ENCODE data around the gene PRKCB.

Gene PRKCB

DNA sequence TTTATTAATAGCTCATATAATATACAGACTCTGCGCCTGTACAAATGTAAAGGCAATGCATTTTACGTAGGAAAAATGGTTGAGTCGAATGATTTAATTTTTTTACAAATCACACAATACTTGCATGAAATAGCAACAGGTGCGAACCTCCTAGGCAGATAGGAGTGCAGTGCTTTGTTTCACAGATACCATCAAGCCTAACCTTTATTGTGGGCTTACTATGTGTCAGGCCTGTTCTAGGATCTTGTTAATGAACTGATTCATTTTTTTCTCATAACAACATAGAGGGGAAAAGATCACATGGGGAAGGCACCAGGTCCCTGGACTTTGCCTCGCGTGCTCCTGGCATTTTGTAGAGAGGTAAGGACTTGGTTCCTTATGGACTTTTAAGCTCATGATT is 107.8 kb downstream of the PRKCB start:
- DNase-seq = no peak

DNA sequence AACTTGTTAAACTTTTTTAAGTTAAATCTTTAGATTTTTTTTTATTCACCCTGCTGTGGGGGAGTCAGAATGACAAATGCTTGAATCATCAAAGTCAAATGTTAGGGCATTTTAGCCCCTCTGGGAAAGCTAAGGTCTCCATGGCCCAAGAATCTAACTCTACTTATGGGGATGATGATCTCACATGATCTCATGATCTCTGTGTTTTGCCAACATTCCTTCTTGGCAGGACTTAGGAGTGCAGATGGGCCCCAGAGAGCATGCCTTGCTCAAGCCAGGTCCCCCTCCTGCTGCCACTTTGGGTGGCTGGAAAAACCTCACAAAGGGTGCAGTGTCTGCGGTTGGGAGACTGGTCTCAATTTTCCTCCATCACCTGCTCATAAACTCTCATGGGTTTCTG is 108.6 kb downstream of the PRKCB start:
- DNase-seq = no peak

DNA sequence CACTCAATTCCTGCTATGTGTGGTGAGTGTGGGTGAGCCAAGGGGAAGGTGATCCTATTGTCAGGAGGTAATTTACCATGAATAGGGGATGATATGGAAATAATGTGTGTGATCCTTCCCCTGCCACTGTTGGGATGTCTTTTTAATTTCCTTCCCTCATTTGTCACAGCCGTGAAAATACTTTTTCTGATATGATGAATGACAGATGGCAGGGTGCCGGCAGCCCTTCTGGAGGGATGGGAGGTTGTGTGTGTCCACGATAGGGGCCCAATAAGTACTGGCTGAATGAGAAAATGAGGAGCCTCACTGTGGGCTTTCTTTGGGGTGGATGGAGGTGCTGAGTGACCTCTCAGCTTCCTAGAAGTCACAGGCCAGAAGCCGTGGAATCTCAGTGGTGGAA is 109.5 kb downstream of the PRKCB start:
- no peak for DNase-seq

DNA sequence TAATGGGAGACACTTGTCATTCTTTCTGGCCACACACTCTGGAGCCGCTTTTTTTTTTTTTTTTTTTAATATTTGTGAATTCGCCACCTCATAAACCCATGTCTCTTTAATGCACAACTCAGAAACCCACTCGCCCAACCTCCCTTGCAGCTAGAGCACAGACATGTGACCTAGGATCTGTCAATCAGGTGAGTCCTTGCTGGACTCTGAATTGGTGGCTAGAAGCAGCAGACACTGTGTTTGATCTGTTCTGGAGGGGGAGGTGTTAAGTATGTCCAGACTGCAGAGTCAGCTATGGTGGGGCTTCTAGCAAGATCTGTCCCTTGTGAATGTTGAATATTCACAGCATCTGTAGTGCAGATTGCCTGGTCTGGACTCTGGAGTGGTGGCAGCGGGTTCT is 112.1 kb downstream of the PRKCB start:
- no peak for DNase-seq

DNA sequence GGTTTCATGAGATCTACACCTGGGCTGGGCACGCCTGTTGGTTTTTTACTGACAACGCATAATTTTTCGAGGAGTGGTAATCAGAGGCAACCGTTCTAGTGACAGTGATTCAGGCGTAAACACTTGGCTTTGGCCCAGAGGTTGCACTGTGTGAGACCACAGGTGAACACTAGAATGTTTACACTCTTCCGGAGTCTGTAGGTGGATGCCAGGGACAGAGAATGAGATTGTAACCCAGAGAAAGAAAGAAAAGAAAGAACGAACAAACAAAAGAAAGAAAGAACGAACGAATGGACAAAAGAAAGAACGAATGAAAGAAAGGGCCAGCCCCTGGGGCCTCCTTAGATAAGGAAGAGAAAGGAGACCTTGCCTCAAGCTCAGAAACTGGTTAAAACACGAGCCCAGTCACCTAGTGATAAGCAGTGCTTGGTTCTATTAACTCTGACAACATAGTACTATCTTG is 113.2 kb downstream of the PRKCB start:
- DNase-seq = no peak

DNA sequence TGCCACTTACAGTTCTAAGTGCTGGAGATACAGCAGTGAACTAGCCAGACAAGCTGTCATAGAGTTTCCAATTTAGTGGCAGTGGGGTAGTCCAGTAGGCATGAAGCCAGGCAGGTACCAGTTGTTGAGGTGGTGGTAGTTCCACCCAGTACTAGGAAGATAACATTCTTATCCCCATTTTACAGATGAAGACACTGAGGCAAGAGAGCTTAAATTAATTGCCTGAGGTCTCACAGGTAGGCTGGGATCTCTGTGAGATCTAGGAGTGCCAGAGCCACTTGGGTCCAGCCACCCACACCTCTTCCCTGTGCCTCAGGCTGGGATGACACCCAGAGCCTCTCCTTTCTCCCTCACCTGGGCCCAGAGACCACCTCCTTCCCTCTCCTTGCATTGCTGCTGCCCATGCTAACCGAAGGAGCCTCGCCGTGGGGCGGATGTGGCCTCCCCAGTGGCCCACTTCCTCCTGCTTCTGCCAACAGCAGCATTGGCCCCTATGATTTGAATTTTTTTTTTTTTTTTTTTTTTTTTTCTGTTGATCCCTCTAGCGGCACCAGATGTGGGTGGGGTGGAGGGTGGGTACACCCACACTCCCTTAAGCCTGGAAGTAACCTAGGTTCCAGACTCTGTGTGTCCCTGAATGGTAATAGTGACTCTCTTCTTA is 114.0 kb downstream of the PRKCB start:
- no peak for DNase-seq

DNA sequence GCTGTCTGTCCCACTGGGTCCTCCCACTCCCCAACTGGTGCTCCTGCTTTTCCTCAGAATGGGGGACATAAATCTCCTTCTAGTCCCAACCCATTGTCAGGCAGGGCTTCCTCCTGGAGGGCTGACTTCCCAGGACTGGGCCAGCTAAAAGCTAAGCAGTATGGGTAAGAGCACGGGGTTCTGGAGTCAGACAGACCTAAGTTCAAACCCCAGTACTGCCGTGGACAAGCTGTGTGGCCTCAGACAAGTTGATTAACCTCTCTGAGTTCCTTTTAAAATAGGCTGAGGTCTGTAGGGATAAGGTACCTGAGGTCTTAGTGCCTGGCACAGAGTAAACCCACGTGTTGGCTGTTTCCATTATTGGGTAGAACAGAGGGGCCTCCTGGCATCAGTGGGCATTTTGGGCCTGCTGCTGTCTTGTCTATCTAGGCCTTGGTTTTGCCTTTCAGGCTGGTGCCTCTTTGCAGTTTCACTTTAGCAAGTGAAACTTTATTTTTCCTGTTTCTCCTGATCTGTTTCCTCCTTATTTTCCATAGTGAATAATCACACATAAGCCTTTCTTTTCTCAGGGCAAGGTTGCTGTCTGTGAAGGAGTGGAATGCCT is 114.6 kb downstream of the PRKCB start:
- DNase-seq = no peak

DNA sequence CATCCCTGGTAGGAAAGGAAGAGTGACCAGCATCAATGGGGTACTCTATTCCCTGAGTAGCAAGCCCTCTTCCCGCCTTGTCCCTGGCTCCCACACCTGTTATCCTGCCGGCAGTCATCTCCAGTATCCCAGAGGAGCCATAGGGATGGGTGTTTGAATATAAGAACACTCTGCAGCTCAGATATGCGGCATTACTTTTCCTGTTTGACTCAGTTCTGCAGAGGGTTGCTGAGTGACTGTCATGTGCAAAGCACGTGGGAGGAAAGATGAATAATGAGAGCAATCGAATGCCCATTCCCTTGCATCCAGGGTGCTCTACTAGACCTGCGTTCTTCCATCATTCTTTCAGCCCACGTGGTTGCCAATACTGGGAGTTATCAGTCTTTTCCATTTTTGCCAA is 115.1 kb downstream of the PRKCB start:
- no peak for DNase-seq

DNA sequence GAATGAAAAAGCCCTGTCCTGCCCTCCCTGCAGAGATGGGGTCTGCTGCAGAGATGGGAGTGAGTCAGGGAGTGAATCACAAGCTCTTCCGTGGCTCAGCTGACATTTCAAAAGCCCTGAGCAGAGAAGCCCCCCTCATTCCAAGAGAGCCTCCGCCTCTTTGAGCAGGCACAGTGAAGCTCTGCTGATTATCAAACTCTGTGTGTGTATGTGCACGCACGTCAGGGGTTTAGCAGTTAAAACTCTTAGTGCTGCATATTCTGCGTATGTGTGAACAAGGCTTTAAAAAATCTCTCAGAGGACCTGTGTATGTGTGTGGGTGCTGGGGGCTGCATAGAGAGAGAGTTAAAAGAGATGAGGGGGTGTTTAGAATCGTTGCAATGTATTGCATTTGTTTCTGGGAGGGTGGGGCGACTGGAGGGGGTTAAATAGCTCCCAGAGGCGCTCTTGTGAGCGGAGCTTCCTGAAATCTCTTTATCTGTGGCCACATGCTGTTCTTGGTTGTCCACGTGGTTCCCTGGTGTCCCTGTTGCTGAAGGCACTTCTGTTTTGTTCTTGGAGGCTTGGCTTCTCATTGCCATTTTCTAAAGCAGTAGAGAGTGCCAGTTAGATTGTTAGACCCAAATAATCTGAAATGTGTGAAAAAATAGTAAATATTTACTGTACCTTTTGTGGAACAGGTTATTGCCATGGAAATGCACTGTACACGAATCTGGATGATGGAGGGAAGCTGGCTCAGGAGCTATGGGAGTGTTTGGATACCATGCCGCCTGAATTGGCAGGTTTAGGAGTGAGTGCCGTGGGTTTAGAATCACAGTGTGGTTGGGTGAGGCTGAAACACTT is 116.6 kb downstream of the PRKCB start:
- peak; percentile 15 for DNase-seq

DNA sequence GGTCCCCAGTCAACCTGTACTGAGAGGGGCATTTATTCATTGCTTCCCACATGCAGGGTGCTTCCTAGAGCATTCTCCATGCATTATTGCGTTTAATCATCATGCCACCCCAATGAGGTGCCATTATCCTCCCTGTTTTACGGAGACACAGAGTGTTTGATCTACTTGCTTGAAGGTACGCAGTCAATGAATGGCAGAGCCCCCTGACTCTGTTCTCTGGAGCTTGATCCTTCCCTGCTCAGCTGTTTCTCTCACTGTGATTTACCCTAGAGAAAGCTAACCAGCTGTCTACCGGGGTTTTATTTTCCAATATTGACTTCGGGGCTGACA is 117.2 kb downstream of the PRKCB start:
- DNase-seq = no peak

DNA sequence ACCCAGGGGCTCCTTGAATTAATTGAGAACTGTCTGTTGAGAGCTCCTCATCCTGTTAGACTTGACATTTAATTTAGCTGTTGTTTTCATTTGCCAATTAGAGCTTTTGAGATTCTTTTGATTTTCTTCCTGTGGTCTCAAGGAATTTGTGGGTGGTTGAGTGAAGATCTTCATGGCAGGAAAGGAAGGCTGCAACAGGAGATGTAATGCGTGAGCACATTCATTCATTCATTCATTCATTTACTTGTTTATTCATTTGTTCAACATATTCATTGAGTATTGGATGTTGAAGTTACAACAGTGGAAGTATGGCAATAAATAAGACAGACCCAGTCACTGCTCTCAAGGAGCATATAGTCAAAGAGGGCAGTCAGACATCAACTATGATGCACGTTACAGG is 117.7 kb downstream of the PRKCB start:
- DNase-seq = no peak

DNA sequence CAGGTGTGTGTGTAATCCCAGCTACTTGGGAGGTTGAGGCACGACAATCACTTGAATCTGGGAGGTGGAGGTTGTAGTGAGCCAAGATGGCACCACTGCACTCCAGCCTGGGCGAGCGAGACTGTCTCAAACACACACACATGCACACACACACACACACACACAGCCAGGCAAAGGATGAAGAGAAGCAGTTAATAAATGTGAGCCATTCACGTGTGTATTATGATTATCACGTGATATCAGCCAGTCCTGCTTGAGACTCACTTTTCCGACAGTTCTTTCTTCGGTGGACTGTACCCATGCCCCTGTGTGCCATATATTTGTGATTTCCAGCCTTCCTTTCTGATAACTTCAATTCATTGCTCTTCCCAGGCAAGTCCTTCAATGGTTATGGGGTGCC is 119.3 kb downstream of the PRKCB start:
- no peak for DNase-seq

DNA sequence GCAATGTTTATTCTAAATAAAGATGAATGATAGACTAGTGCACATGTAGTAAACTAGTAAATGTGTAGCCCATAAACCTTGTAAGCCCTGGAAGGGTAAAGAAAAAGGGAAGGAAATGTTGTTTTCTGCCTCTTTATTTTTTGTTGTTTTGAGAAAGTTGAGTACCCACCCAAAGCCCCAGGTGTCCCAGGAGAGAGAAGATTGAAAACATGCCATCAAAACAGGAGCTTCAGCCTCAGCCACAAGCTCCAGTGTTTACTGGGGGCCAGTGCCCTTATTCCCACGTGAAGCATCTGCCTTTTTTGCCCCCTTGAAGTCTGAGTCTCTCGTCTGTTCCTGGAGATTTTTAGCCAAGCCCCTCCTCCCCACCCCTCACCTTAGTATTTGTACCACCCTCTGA is 121.5 kb downstream of the PRKCB start:
- DNase-seq = no peak

DNA sequence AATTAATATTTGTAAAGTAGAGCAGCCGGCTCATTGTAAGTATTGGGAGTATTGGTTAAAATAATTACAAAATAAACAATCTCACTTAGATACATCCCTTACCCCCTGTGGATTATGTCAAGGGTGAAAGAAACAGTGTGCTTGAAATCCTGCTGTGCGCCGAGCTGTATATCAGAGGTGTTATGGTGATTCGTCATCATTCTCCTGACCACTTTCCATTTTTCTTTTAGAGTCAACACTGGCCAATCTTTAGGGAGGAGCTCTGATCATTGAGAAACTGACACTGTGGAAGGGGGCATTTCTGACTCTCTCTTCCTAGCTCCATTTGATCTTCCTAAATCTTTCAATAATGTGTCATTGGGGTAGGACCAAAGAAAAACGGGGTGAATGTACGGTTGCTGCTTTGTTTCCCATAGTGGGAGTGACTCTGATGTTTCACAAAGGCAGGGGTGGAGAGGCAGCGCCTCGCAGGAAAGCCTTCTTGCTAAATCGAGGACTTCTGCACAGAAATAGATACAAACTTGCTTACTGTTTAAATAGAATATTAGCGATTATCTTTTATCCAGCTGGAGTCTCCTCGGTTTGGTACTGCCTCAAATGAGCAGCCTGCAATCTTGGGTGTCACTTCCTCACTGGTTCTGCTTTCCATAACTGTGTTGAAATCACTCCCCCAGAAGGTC is 123.4 kb downstream of the PRKCB start:
- DNase-seq = no peak

DNA sequence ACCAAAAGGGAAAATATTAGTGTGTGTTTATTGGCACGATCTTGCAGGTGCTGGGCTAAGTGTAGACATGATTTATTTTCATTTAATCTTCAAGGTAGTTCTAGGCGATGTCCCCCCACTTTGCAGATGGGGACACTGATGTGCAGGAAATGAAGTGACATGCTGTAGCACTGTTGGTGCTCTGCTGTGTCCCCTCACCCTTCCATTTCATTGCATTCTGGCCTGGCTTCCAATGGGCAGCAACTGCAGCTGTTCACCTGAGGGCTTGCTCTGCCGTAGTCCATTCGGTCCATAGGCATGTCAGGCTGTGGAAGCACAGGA is 123.9 kb downstream of the PRKCB start:
- no peak for DNase-seq

DNA sequence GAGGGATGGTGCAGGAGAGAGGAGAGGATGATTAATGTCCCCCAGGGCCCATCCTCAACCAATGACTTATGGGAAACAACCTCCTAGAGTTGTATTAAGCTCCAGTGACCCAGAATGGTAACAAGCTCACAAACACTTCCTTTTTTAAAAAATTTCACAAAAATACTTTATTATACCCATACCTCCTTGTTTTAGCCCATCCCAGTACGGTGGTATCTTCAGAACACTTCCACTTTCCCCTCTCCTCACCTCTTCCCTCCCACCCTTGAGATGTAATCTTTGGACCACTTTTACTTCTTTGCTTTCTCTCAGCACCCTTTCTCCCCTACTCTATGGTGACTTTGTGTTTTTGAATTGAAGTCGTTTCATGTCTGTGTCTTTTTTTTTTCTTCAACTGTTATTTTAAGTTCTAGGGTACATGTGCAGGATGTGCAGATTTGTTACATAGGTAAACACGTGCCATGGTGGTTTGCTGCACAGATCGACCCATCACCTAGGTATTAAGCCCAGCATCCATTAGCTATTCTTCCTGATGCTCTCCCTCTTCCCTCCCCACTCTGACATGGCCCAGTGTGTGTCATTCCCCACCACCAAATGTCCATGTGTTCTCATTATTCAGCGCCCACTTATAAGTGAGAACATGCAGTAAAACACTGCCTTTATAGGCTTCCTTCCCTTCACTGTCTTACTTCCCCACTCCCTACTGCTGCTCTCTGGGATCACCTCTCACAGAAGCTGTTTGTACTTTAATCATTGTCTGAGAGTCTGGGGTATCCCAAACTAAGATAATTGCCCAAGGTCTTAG is 124.5 kb downstream of the PRKCB start:
- DNase-seq = no peak

DNA sequence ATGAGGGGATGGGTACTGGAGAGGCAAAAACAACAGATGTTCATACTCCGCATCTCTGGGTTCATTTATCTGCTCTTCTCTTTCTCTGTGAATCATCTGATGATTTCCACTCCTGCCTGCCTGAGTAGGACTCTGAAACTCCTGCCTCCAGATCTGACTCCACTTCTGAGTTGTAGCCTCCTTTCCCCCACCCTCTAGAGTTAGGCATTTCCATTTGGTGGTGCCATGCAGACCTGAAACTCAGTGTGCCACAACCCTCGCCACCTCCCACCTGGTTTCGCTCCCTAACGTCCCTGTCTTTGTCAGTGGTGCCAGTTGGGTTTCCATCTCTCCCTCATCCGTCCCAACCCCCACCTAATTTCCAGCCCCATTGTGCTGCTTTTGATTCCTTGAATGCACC is 126.2 kb downstream of the PRKCB start:
- no peak for DNase-seq

DNA sequence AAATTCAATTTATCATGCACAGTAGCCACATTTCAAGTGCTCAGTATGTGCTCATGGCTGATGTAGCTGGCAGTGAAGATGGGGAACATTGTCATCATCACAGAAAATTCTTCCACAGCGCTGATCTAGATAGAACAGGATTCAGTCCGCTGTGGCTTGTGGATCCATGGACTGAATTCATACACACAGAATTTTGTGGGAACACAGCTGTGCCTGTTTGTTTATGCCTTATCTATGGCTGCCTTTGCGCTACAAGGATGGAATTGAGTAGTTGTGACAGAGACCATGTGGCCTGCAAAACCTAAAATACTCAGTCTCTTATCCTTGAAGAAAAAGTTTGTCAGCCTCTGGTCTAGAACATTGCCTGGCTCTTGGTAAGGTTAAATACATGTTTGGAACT is 128.4 kb downstream of the PRKCB start:
- DNase-seq = no peak

DNA sequence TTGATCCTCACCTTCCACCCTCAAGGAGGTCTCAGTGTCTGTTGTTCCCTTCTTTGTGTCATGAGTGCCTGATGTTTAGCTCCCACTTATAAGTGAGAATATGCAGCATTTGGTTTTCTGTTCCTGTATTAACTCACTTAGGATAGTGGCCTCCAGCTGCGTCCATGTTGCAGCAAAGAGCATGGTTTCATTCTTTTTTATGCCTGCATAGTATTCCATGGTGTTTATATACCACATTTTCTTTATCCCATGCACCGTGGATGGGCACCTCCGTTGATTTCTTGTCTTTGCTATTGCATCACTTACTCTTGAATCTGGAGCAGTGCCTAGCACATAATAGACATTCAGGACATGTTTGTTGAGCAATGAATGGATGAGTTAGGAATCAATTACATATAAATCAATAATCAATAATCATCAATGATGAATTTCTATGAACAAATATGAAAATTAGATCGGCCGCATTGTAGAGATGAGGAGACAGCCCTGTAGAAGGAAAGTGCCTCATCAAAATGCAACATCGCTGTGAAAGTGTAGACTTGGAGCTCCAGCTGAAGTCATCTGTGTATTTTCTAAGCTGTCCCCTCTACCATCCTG is 129.5 kb downstream of the PRKCB start:
- DNase-seq = no peak

DNA sequence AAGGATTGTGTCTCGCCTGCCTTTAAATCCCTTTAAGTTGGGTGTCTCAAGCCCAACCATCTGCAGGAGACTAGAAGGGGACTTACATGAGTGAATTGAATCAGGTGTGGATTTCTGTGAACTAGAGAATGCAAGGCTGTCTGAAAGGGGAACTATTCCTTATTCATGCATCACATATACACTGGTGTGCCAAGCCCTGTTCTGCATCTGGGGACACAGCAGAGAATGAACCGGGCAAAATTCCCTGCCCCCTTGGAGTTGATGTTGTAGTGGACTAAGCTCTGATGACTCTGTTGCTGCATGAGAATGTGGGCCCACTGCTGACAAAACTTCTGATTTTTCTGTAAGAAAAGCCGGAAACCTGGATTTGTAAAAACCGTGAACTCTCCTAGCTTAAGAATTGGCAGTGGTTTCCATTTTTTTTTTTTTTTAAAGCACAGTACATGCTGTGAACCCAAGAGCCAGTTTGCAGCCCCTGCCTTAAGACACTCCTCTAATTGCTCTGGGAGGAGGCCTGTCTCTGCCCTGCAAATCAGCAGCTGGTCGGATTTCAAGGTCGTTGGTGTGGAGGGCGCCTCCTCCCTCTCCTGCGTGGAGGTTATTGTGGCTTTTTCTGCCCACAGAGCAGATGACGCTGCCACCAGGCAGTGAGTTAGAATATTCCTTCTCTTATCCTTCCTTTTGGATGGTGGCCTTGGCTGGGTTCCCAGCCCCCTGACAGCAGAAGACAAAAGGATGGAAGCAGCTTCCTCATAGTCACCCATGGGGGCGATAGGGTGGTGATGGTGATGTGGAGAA is 131.0 kb downstream of the PRKCB start:
- no peak for DNase-seq

DNA sequence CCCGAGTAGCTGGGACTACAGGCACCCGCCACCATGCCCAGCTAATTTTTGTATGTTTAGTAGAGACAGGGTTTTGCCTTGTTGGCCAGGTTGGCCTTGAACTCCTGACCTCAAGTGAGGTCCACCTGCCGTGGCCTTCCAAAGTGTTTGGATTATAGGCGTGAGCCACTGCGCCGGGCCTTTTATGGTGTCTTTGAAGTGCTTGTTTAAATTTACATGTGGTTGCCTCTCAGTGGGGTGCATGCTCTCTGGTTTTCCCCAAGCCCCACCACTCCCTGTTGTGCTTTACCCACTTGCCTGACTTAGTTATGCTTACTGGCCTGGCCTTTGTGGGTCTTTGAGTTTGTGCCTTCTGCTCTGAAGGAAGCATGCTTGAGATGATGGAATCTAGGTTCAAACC is 132.0 kb downstream of the PRKCB start:
- no peak for DNase-seq
